A549 treated with ZK216348 at 1 μM for 4 hours (cell line): Measurements from ENCODE around the gene ALDH9A1. TPM values are rescaled to one million over a fixed set of nuclear protein-coding genes. Genes with fewer than 3 reads are reported as not detected.

Source experiments
- total RNA-seq: library from RNA; stranded (reverse); fragments of 200-300 nt; extraction: Qiagen RNA extraction; gene quantifications from 5 replicates; pipeline ENCODE4 v1.2.3, GENCODE V29; 2022; ENCODE audit warnings: low read depth

Gene ALDH9A1
- 34.2 to 43.1 TPM (median 41.8 TPM) in 5 replicates for total RNA-seq

GRCh38 chr1:165697881-165698760, at the start of gene ALDH9A1:
Gene ALDH9A1, minus strand, starts transcription at chr1:165698562. Its CDS starts 4 bp downstream, at chr1:165698558.

GRCh38 chr1:165630629-165631341, 67.6 kb downstream of the ALDH9A1 start, which contains the start of gene MGST3:
Gene MGST3, plus strand, starts transcription at chr1:165631234. Its CDS starts 18,614 bp downstream, at chr1:165649848.

Other genes with a start within 250 kb of the ALDH9A1 start
- not detected in 5 replicates for gene LRRC52, start 154.6 kb downstream of the ALDH9A1 start, total RNA-seq
- gene MGST3, start 67.3 kb downstream of the ALDH9A1 start, total RNA-seq = 186 to 221 TPM (median 192 TPM) in 5 replicates
- gene TMCO1, start 70.3 kb upstream of the ALDH9A1 start, total RNA-seq = 157 to 210 TPM (median 166 TPM) in 5 replicates
- 111 to 119 TPM (median 114 TPM) in 5 replicates for gene UCK2, start 129.1 kb upstream of the ALDH9A1 start, total RNA-seq